GM23248 (cell line): Measurements from ENCODE around the gene FERMT2. TPM values are rescaled to one million over a fixed set of nuclear protein-coding genes. Genes with fewer than 3 reads are reported as not detected.

ENCODE experiments used
- DNase-seq: peaks from one replicate; pipeline ENCODE4 v3.0.0-alpha.2; 2015
- H2AFZ ChIP-seq: fragments of 200-600 bp; sonication (generic); 2 replicates; pipeline ENCODE4 v1.6.1; 2016; ENCODE audit warnings: antibody characterized with exemption
- H3F3A ChIP-seq: fragments of 200-600 bp; sonication (generic); 2 replicates; pipeline ENCODE4 v1.6.1; 2016; ENCODE audit warnings: mild to moderate bottlenecking, antibody characterized with exemption, mixed run types; ENCODE audit not compliant: insufficient read depth
- H3K27ac ChIP-seq: fragments of 200-600 bp; sonication (generic); 2 replicates; pipeline ENCODE4 v1.5.1; 2016; ENCODE audit warnings: mild to moderate bottlenecking
- H3K27me3 ChIP-seq: fragments of 200-600 bp; sonication (generic); replicated peaks from 2 replicates; pipeline ENCODE4 v1.6.1; 2016; ENCODE audit warnings: mild to moderate bottlenecking; ENCODE audit not compliant: insufficient read depth
- H3K36me3 ChIP-seq: fragments of 200-600 bp; sonication (generic); 2 replicates; pipeline ENCODE4 v1.6.1; 2016; ENCODE audit warnings: low read depth, mild to moderate bottlenecking
- H3K4me1 ChIP-seq: fragments of 200-600 bp; sonication (generic); 2 replicates; pipeline ENCODE4 v1.6.1; 2016; ENCODE audit warnings: mild to moderate bottlenecking; ENCODE audit not compliant: insufficient read depth
- H3K4me2 ChIP-seq: fragments of 200-600 bp; sonication (generic); one replicate; pipeline ENCODE4 v1.6.1; 2016; ENCODE audit warnings: mild to moderate bottlenecking; ENCODE audit not compliant: unreplicated experiment
- H3K4me3 ChIP-seq: fragments of 200-600 bp; sonication (generic); 2 replicates; pipeline ENCODE4 v1.5.1; 2016; ENCODE audit warnings: mild to moderate bottlenecking
- H3K79me2 ChIP-seq: fragments of 200-600 bp; sonication (generic); 2 replicates; pipeline ENCODE4 v1.6.1; 2016; ENCODE audit warnings: mild to moderate bottlenecking; ENCODE audit not compliant: insufficient read depth
- H3K9ac ChIP-seq: fragments of 200-600 bp; sonication (generic); 2 replicates; pipeline ENCODE4 v1.6.1; 2016; ENCODE audit warnings: mild to moderate bottlenecking
- H3K9me2 ChIP-seq: fragments of 200-600 bp; sonication (generic); 2 replicates; pipeline ENCODE4 v1.6.1; 2016; ENCODE audit warnings: mixed run types, mild to moderate bottlenecking, moderate library complexity; ENCODE audit not compliant: insufficient read depth
- H3K9me3 ChIP-seq: fragments of 200-600 bp; sonication (generic); one replicate; pipeline ENCODE4 v1.6.1; 2017; ENCODE audit warnings: low read depth
- H4K20me1 ChIP-seq: fragments of 200-600 bp; sonication (generic); 2 replicates; pipeline ENCODE4 v1.6.0; 2016; ENCODE audit not compliant: insufficient read depth
- EZH2 ChIP-seq: fragments of 200-600 bp; sonication (generic); IDR thresholded peaks from 2 replicates; pipeline ENCODE4 v1.6.1; 2018; ENCODE audit warnings: antibody characterized with exemption, mild to moderate bottlenecking; ENCODE audit not compliant: insufficient read depth, poor library complexity, severe bottlenecking
- EZH2phosphoT487 ChIP-seq: fragments of 200-600 bp; sonication (generic); IDR thresholded peaks from 2 replicates; pipeline ENCODE4 v1.6.1; 2018; ENCODE audit warnings: antibody characterized with exemption, moderate library complexity, mild to moderate bottlenecking, low read depth; ENCODE audit not compliant: insufficient read depth
- WGBS, 2 experiments: methylation state at CpG; one replicate each; pipeline ENCODE4 v1.1.6; 2015 to 2017; ENCODE audit warnings: low lambda C conversion rate in 2 of 2, low coverage in 1 of 2; ENCODE audit errors: missing lambda C conversion rate in 2 of 2; 5-methylcytosine and 5-hydroxymethylcytosine counted together
- in situ Hi-C: fragments of 300-500 bp; cut with MboI; formaldehyde crosslinking; loops from 2 replicates; pipeline ENCODE4 v1.15.0; 2020
- polyA plus RNA-seq: library from polyadenylated mRNA; unstranded; fragments of >200 nt; fragmentation: Nextera tagmentation; extraction: Ambion mirVana; gene quantifications from 2 replicates; pipeline ENCODE4 v1.2.1, GENCODE V29; 2016
- total RNA-seq: library from RNA; depleted of rRNA; stranded (reverse); fragments of >200 nt; shearing (Covaris generic); gene quantifications from 2 replicates; pipeline ENCODE4 v1.2.3, GENCODE V29; 2014

The FERMT2 gene
- total and polyA plus RNA-seq, 2 experiments from 2014 or later: 124 to 217 TPM

- no peak for DNase-seq
- TF ChIP-seq EZH2phosphoT487: no peak
- TF ChIP-seq EZH2: no peak
- Histone ChIP-seq H3K27ac (peak overlapping the region; percentile 89), H3K4me2 (peak overlapping the region; percentile 98), H3K9ac (peak overlapping the region; percentile 91), H3K4me3 (peak overlapping the region; percentile 94), H3K36me3 (peaks cover 14% of the 10 kb centered on the region), H3K4me1 (peaks cover 25% of the 10 kb centered on the region), H3K79me2 (peaks cover 74% of the 10 kb centered on the region), H3K9me2 (no peaks in the 10 kb centered on the region), H3K27me3 (no peaks in the 10 kb centered on the region), H3F3A (peaks cover 44% of the 10 kb centered on the region), H2AFZ (no peak overlapping the region), H3K9me3 (no peaks in the 10 kb centered on the region), H4K20me1 (peaks cover 18% of the 10 kb centered on the region)
- in situ Hi-C loops: no loop called here
Measured at GRCh38 chr14:52948836-52949235, 2.0 kb downstream of the FERMT2 start.

GRCh38 chr14:52948039-52948438 lies 2.8 kb downstream of the FERMT2 start:
- H3K9ac ChIP-seq: peak overlapping the region; percentile 91
- H3K9me3 ChIP-seq: no peaks in the 10 kb centered on the region
- peaks cover 81% of the 10 kb centered on the region for H3K79me2 ChIP-seq
- H3K27me3 ChIP-seq: no peaks in the 10 kb centered on the region
- peaks cover 52% of the 10 kb centered on the region for H3F3A ChIP-seq
- peaks cover 31% of the 10 kb centered on the region for H3K4me1 ChIP-seq
- WGBS, 2 experiments: 49 to 57% methylated on average over 3 of the region's 3 CpGs
- in situ Hi-C loops: no loop called here
- H4K20me1 ChIP-seq: peaks cover 21% of the 10 kb centered on the region
- peak overlapping the region; percentile 94 for H3K4me3 ChIP-seq
- H3K27ac ChIP-seq: 0 out of 2 replicates have a peak overlapping the region, but pooled peaks have one; percentile 89
- H2AFZ ChIP-seq: no peak overlapping the region
- no peak for DNase-seq
- TF ChIP-seq EZH2 (no peak), EZH2phosphoT487 (no peak)
- H3K4me2 ChIP-seq: peak overlapping the region; percentile 98
- peaks cover 19% of the 10 kb centered on the region for H3K36me3 ChIP-seq
- H3K9me2 ChIP-seq: no peaks in the 10 kb centered on the region

GRCh38 chr14:52944254-52944653 lies 6.6 kb downstream of the FERMT2 start:
- Histone ChIP-seq H4K20me1 (peaks cover 33% of the 10 kb centered on the region), H3K4me2 (no peak overlapping the region), H2AFZ (no peak overlapping the region), H3K4me1 (peaks cover 48% of the 10 kb centered on the region), H3K79me2 (peaks cover 100% of the 10 kb centered on the region), H3K9ac (no peak overlapping the region), H3F3A (peaks cover 44% of the 10 kb centered on the region), H3K27ac (no peak overlapping the region), H3K27me3 (no peaks in the 10 kb centered on the region), H3K9me3 (no peaks in the 10 kb centered on the region), H3K9me2 (no peaks in the 10 kb centered on the region), H3K36me3 (peaks cover 24% of the 10 kb centered on the region), H3K4me3 (no peak overlapping the region)
- TF ChIP-seq EZH2phosphoT487: no peak
- TF ChIP-seq EZH2: no peak
- 78 to 84% methylated on average over 2 of the region's 2 CpGs for WGBS, 2 experiments
- in situ Hi-C loops: no loop called here
- no peak for DNase-seq

GRCh38 chr14:52939427-52939826 lies 11.4 kb downstream of the FERMT2 start:
- Histone ChIP-seq H3K79me2 (peaks cover 100% of the 10 kb centered on the region), H3K27me3 (no peaks in the 10 kb centered on the region), H3K9me3 (no peaks in the 10 kb centered on the region), H2AFZ (no peak overlapping the region), H3K9me2 (no peaks in the 10 kb centered on the region), H3K36me3 (peaks cover 11% of the 10 kb centered on the region), H3K27ac (no peak overlapping the region), H3K4me1 (peaks cover 76% of the 10 kb centered on the region), H4K20me1 (peaks cover 35% of the 10 kb centered on the region), H3F3A (peaks cover 47% of the 10 kb centered on the region), H3K9ac (no peak overlapping the region), H3K4me3 (no peak overlapping the region), H3K4me2 (no peak overlapping the region)
- 89 to 93% methylated on average over 1 of the region's 1 CpG for WGBS, 2 experiments
- DNase-seq: no peak
- in situ Hi-C loops: no loop called here
- TF ChIP-seq EZH2phosphoT487 (no peak), EZH2 (no peak)

GRCh38 chr14:52937869-52938268 lies 13.0 kb downstream of the FERMT2 start:
- peaks cover 78% of the 10 kb centered on the region for H3K4me1 ChIP-seq
- H3K4me3 ChIP-seq: no peak overlapping the region
- no peak overlapping the region for H3K9ac ChIP-seq
- H3K27me3 ChIP-seq: no peaks in the 10 kb centered on the region
- peaks cover 38% of the 10 kb centered on the region for H4K20me1 ChIP-seq
- no peaks in the 10 kb centered on the region for H3K9me2 ChIP-seq
- no peak for DNase-seq
- peak overlapping the region; percentile 26 for H3K4me2 ChIP-seq
- 97% methylated on average over 3 of the region's 3 CpGs for WGBS, 2 experiments
- TF ChIP-seq EZH2 (no peak), EZH2phosphoT487 (no peak)
- peak overlapping the region; percentile 20; the same call in 1 of the 2 replicates for H3K27ac ChIP-seq
- H2AFZ ChIP-seq: no peak overlapping the region
- H3K9me3 ChIP-seq: no peaks in the 10 kb centered on the region
- H3F3A ChIP-seq: peaks cover 42% of the 10 kb centered on the region
- H3K36me3 ChIP-seq: peaks cover 10% of the 10 kb centered on the region; the same call in 1 of the 2 replicates
- in situ Hi-C loops: no loop called here
- peaks cover 100% of the 10 kb centered on the region for H3K79me2 ChIP-seq
